ENCODE data around the gene MAP4K4. TPM values are rescaled to one million over a fixed set of nuclear protein-coding genes. Genes with fewer than 3 reads are reported as not detected.
A peak's percentile ranks its signal among the peaks of the same experiment; 100 is the strongest.
"Not testable (repeated sequence)": the region's sequence is repeated elsewhere in the genome, so short reads cannot be mapped to it uniquely, and the experiment has no call there.

The MAP4K4 gene
- polyA plus RNA-seq, 3 donors, result 5.3 to 66.9 (median 8.7) TPM

GRCh38 chr2:101931402-101931801 is 233.9 kb downstream of the MAP4K4 start:
- H3K4me2 ChIP-seq (replicated peaks; ENCODE audit: extremely low read depth, low read length, poor library complexity, severe bottlenecking), result peak overlapping the region; percentile 34
- no peaks in the 10 kb centered on the region for H3K36me3 ChIP-seq (replicated peaks in 1 of 2; ENCODE audit: control insufficient read depth in 1 of 2, insufficient read depth in 2 of 2, low read length in 2 of 2)
- Mint-ChIP-seq H3K4me3 (peak overlapping the region in 1 of 2 donors; percentile 56), H3K27ac (peak overlapping the region in 2 of 7 donors; percentile 9 to 31), H3K27me3 (ENCODE audit: low read depth in 3 of 3) (peaks cover 0 to under 1% (median 0%) of the 10 kb centered on the region in 3 donors), H3K4me1 (peaks cover 23% of the 10 kb centered on the region), H3K36me3 (peaks cover 0 to 6% of the 10 kb centered on the region in 2 donors), H3K9me3 (peaks cover 13 to 24% (median 19%) of the 10 kb centered on the region in 7 donors)
- 0% methylated on average over 2 of the region's 3 CpGs for WGBS (ENCODE audit: insufficient coverage)
- TF ChIP-seq, protein P1, sequence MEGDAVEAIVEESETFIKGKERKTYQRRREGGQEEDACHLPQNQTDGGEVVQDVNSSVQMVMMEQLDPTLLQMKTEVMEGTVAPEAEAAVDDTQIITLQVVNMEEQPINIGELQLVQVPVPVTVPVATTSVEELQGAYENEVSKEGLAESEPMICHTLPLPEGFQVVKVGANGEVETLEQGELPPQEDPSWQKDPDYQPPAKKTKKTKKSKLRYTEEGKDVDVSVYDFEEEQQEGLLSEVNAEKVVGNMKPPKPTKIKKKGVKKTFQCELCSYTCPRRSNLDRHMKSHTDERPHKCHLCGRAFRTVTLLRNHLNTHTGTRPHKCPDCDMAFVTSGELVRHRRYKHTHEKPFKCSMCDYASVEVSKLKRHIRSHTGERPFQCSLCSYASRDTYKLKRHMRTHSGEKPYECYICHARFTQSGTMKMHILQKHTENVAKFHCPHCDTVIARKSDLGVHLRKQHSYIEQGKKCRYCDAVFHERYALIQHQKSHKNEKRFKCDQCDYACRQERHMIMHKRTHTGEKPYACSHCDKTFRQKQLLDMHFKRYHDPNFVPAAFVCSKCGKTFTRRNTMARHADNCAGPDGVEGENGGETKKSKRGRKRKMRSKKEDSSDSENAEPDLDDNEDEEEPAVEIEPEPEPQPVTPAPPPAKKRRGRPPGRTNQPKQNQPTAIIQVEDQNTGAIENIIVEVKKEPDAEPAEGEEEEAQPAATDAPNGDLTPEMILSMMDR (IDR thresholded peaks at IDR 0.05), result no peak
- no peak overlapping the region for H3K9ac ChIP-seq (ENCODE audit: insufficient read depth, low read length, poor library complexity, severe bottlenecking)
- H3K9me3 ChIP-seq (replicated peaks in 1 of 2; ENCODE audit: control insufficient read depth in 1 of 2, insufficient read depth in 1 of 2, low read length in 2 of 2), result peaks cover 12 to 22% of the 10 kb centered on the region in 2 donors
- H3K27me3 ChIP-seq (ENCODE audit: control insufficient read depth in 2 of 2, insufficient read depth in 2 of 2, low read length in 2 of 2), result no peaks in the 10 kb centered on the region
- intact Hi-C loops (cut with micrococcal nuclease), result no loop called here
- peak in 2 of 3 donors; percentile 22 to 29 for DNase-seq
- peak overlapping the region; percentile 14 for H2AFZ ChIP-seq (ENCODE audit: insufficient read depth, low read depth, low read length, poor library complexity, severe bottlenecking)
- peak overlapping the region in 1 of 2 donors; percentile 42 for H3K27ac ChIP-seq (ENCODE audit: low read depth in 1 of 2, low read length in 2 of 2)
- no peaks in the 10 kb centered on the region for H3K79me2 ChIP-seq (ENCODE audit: insufficient read depth, low read length)
- H4K20me1 ChIP-seq (ENCODE audit: insufficient read depth, low read length), result no peaks in the 10 kb centered on the region
- no peak overlapping the region for H3K4me3 ChIP-seq (replicated peaks in 1 of 3; ENCODE audit: low read depth in 2 of 3, low read length in 3 of 3)
- peaks cover 17 to 24% of the 10 kb centered on the region in 2 donors for H3K4me1 ChIP-seq (ENCODE audit: control insufficient read depth in 1 of 2, insufficient read depth in 2 of 2, low read length in 2 of 2)

GRCh38 chr2:101935764-101936163 is 238.3 kb downstream of the MAP4K4 start:
- DNase-seq; H3K4me3 ChIP-seq (replicated peaks in 1 of 3; ENCODE audit: low read depth in 2 of 3, low read length in 3 of 3); H3K79me2 ChIP-seq (ENCODE audit: insufficient read depth, low read length); H3K27me3 ChIP-seq (ENCODE audit: control insufficient read depth in 2 of 2, insufficient read depth in 2 of 2, low read length in 2 of 2); H3K36me3 ChIP-seq (replicated peaks in 1 of 2; ENCODE audit: control insufficient read depth in 1 of 2, insufficient read depth in 2 of 2, low read length in 2 of 2); H2AFZ ChIP-seq (ENCODE audit: insufficient read depth, low read depth, low read length, poor library complexity, severe bottlenecking); H3K27me3 Mint-ChIP-seq (ENCODE audit: low read depth in 3 of 3); H3K4me2 ChIP-seq (replicated peaks; ENCODE audit: extremely low read depth, low read length, poor library complexity, severe bottlenecking); H4K20me1 ChIP-seq (ENCODE audit: insufficient read depth, low read length); intact Hi-C loops (cut with micrococcal nuclease); H3K9ac ChIP-seq (ENCODE audit: insufficient read depth, low read length, poor library complexity, severe bottlenecking); H3K9me3 ChIP-seq (replicated peaks in 1 of 2; ENCODE audit: control insufficient read depth in 1 of 2, insufficient read depth in 1 of 2, low read length in 2 of 2); H3K27ac ChIP-seq (ENCODE audit: low read depth in 1 of 2, low read length in 2 of 2): not testable (repeated sequence)
- peak overlapping the region in 1 of 2 donors; percentile 32 for H3K4me3 Mint-ChIP-seq
- H3K9me3 Mint-ChIP-seq, result peaks cover 10 to 22% (median 11%) of the 10 kb centered on the region in 7 donors
- peaks cover 6 to 10% of the 10 kb centered on the region in 2 donors for H3K36me3 Mint-ChIP-seq
- peak overlapping the region in 2 of 7 donors; percentile 21 to 66 for H3K27ac Mint-ChIP-seq
- 86% methylated on average over 4 of the region's 4 CpGs for WGBS (ENCODE audit: insufficient coverage)
- H3K4me1 ChIP-seq (ENCODE audit: control insufficient read depth in 1 of 2, insufficient read depth in 2 of 2, low read length in 2 of 2), result peaks cover 17 to 22% of the 10 kb centered on the region in 2 donors
- H3K4me1 Mint-ChIP-seq, result peaks cover 21% of the 10 kb centered on the region
